Left ventricle myocardium inferior (tissue), 1 donor: Measurements from ENCODE around the gene GIMAP4. TPM values are rescaled to one million over a fixed set of nuclear protein-coding genes. Genes with fewer than 3 reads are reported as not detected.
"Not testable (repeated sequence)": the region's sequence is repeated elsewhere in the genome, so short reads cannot be mapped to it uniquely, and the experiment has no call there.

Experiments
- DNase-seq: peaks from one replicate; pipeline ENCODE4 v3.0.0-alpha.2; 2020
- H3K27ac ChIP-seq: fragments of 200-600 bp; replicated peaks from 2 replicates; pipeline ENCODE4 v1.8.0; 2021
- H3K27me3 ChIP-seq: fragments of 200-600 bp; 2 replicates; pipeline ENCODE4 v1.8.0; 2021; ENCODE audit warnings: low read depth
- H3K36me3 ChIP-seq: fragments of 200-600 bp; 2 replicates; pipeline ENCODE4 v1.8.0; 2021
- H3K4me1 ChIP-seq: fragments of 200-600 bp; 2 replicates; pipeline ENCODE4 v1.8.0; 2021
- H3K4me3 ChIP-seq: fragments of 200-600 bp; 2 replicates; pipeline ENCODE4 v1.8.0; 2021; ENCODE audit warnings: mild to moderate bottlenecking, moderate library complexity
- H3K9me3 ChIP-seq: fragments of 200-600 bp; replicated peaks from 2 replicates; pipeline ENCODE4 v1.8.0; 2021
- intact Hi-C: fragments of 100-400 bp; cut with micrococcal nuclease; formaldehyde crosslinking; loops from one replicate; pipeline ENCODE4 v1.11.0; 2022
- total RNA-seq: library from RNA; stranded (reverse); fragmentation: NEBNext Ultra II Directional; extraction: Animal tissue kit (Norgen Biotek cat#: 25700); gene quantifications from one replicate; pipeline ENCODE4 v1.2.1, GENCODE V29; 2021
- TF ChIP-seq, protein P1 (sequence below): fragments of 200-600 bp; IDR thresholded peaks from 2 replicates; pipeline ENCODE4 v1.8.0; 2021; ENCODE audit warnings: antibody characterized with exemption, mild to moderate bottlenecking, borderline replicate concordance
- donor health status: DM: no; HTN: yes; CAD: no; lungs with severe emphysema.

GIMAP4 gene
- total RNA-seq, 1 donor from 2014 or later = 31.2 TPM

DNA sequence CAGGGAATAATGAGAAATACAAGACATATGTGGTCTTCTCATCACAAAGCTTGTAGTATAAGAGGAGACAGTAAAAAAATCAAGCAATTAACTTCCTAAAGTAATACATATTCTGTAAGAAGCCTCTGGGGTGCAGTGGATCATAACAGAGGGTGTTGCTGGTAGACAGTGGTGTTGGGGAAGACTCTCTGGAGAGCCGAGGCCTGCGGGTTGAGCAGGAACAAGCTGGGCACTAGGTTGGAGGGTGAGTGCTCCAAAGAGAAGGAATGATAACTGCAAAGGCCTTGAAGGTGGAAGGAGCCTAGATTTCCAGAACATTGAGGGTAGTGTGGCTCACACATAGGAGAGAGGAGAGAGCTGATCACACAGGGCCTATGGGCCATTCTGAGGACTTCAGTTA lies 1.5 kb downstream of the GIMAP4 start:
- H3K4me1 ChIP-seq = peaks cover 29% of the 10 kb centered on the region
- peak overlapping the region; percentile 70 for H3K4me3 ChIP-seq
- no peaks in the 10 kb centered on the region for H3K27me3 ChIP-seq
- H3K9me3 ChIP-seq = peaks cover 21% of the 10 kb centered on the region
- H3K27ac ChIP-seq = peak overlapping the region; percentile 89
- no peak for DNase-seq
- TF ChIP-seq, protein P1, sequence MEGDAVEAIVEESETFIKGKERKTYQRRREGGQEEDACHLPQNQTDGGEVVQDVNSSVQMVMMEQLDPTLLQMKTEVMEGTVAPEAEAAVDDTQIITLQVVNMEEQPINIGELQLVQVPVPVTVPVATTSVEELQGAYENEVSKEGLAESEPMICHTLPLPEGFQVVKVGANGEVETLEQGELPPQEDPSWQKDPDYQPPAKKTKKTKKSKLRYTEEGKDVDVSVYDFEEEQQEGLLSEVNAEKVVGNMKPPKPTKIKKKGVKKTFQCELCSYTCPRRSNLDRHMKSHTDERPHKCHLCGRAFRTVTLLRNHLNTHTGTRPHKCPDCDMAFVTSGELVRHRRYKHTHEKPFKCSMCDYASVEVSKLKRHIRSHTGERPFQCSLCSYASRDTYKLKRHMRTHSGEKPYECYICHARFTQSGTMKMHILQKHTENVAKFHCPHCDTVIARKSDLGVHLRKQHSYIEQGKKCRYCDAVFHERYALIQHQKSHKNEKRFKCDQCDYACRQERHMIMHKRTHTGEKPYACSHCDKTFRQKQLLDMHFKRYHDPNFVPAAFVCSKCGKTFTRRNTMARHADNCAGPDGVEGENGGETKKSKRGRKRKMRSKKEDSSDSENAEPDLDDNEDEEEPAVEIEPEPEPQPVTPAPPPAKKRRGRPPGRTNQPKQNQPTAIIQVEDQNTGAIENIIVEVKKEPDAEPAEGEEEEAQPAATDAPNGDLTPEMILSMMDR = no peak
- H3K36me3 ChIP-seq = peaks cover 42% of the 10 kb centered on the region
- intact Hi-C loops = loop anchor here (5.0 kb wide), 1 partner anchor 116 kb away; the partner anchor contains the start of gene GIMAP8

DNA sequence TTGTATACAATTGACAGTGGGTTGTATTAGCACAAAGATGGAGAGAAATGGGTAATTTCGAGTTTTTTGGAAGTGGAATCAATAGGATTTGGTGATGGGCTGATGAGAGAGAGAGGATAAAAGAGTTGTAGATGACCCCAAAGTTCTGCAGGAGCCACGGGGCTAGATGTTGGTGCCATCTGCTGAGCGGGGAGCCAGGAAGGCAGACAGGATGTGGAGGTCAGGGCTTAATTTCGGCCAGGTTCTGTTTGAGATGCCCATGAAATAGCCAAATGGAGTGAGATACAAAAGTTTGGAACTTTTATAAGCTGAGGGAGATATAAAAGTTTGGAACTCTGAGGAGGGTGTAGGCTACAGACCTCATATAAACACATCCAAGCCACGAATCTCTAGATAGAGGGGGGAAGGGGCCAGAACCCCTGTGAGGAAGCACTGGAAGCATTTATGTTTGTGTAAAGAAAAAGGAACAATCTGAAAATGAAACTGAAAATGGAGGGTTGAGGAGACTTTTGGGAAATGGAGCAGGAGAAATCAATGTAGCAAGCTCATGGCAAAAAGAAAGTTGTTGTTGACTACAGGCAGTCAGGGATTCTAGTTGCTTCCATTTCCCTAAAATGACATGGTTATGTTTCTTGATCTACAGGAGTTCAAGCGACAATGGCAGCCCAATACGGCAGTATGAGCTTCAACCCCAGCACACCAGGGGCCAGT lies 2.2 kb downstream of the GIMAP4 start:
- Histone ChIP-seq H3K36me3 (peaks cover 46% of the 10 kb centered on the region), H3K27me3 (no peaks in the 10 kb centered on the region), H3K27ac (peak overlapping the region; percentile 89), H3K4me3 (peak overlapping the region; percentile 70), H3K9me3 (peaks cover 28% of the 10 kb centered on the region), H3K4me1 (peaks cover 28% of the 10 kb centered on the region)
- intact Hi-C loops = loop anchor here (5.0 kb wide), 1 partner anchor 117 kb away; the partner anchor contains the start of gene GIMAP8
- TF ChIP-seq, protein P1 = no peak
- no peak for DNase-seq

DNA sequence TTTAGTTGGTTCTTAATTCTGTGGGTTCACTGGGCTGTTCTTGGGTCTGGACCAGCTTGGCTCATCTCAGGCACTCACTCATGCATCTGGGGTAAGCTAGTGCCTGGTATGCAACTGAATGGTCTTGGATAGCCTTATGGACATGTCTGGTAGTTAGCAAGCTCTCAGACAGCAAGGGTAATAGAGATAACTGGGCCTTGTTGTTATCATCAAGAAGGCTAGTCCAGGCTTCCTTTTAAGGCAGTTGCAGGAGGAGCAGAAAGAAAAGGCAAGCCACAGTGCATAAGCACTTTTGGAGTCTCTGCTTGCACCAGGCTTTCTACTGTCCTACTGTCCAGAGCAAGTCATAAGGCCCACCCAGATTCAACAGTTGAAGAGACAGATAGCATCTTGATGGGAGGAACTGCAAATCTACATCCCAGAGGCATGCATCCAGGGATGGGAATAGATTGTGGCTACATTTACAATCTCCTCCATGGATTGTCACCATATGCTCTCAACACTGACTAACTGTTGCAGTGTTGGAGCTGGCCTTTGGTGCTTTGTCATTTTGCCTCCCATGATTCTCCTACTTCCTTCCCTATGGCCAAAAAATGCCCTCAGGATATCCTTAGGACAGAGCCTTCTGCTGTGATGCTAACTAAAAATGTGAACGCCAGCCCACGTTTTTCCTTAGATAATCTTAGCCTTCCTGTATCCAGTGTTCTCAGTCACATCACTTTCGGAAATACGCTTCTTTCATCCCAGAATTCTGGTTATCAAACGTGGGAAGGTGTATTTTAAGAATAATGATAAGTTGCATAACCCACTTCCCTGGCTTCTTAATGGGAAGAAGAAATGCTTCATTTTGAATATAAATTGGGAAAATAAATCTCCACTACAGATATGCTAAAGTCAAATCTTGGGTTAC lies 3.6 kb downstream of the GIMAP4 start:
- Histone ChIP-seq H3K4me1 (peaks cover 28% of the 10 kb centered on the region), H3K36me3 (peaks cover 46% of the 10 kb centered on the region), H3K9me3 (peaks cover 38% of the 10 kb centered on the region), H3K27ac (peak overlapping the region; percentile 9), H3K4me3 (no peak overlapping the region), H3K27me3 (no peaks in the 10 kb centered on the region)
- TF ChIP-seq, protein P1 = no peak
- intact Hi-C loops = no loop called here
- no peak for DNase-seq

DNA sequence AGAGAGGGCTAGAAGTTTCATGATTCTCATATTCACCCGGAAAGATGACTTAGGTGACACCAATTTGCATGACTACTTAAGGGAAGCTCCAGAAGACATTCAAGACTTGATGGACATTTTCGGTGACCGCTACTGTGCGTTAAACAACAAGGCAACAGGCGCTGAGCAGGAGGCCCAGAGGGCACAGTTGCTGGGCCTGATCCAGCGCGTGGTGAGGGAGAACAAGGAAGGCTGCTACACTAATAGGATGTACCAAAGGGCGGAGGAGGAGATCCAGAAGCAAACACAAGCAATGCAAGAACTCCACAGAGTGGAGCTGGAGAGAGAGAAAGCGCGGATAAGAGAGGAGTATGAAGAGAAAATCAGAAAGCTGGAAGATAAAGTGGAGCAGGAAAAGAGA lies 5.3 kb downstream of the GIMAP4 start:
- H3K27me3 ChIP-seq = no peaks in the 10 kb centered on the region
- H3K36me3 ChIP-seq = peaks cover 46% of the 10 kb centered on the region
- intact Hi-C loops = no loop called here
- H3K4me3 ChIP-seq = no peak overlapping the region
- H3K27ac ChIP-seq = no peak overlapping the region
- H3K9me3 ChIP-seq = peaks cover 44% of the 10 kb centered on the region
- TF ChIP-seq, protein P1 = no peak
- no peak for DNase-seq
- H3K4me1 ChIP-seq = peaks cover 21% of the 10 kb centered on the region

DNA sequence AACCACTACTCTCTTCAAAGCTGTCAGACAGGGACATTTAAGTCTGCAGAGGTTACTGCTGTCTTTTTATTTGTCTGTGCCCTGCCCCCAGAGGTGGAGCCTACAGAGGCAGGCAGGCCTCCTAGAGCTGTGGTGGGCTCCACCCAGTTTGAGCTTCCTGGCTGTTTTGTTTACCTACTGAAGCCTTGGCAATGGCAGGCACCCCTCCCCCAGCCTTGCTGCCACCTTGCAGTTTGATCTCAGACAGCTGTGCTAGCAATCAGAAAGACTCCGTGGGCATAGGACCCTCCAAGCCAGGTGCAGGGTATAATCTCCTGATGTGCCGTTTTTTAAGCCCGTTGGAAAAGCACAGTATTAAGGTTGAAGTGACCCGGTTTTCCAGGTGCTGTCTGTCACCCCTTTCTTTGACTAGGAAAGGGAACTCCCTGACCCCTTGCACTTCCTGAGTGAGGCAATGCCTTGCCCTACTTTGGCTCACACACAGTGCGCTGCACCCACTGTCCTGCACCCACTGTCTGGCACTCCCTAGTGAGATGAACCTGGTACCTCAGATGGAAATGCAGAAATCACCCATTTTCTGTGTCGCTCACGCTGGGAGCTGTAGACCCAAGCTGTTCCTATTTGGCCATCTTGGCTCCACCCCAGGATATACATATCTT lies 12.9 kb downstream of the GIMAP4 start:
- H3K27ac ChIP-seq, intact Hi-C loops, H3K27me3 ChIP-seq, DNase-seq, H3K4me3 ChIP-seq, H3K36me3 ChIP-seq: not testable (repeated sequence)
- peaks cover 29% of the 10 kb centered on the region for H3K9me3 ChIP-seq
- H3K4me1 ChIP-seq = peaks cover 14% of the 10 kb centered on the region
